HG03045 (cell line): ENCODE results near the gene TMEM117.

ENCODE experiments used
- ATAC-seq: cut with Tn5 transposase; IDR thresholded peaks from one replicate; pipeline ENCODE4 v1.9.1; 2021; ENCODE audit warnings: mild to moderate bottlenecking, moderate library complexity; ENCODE audit not compliant: unreplicated experiment

TMEM117 gene

DNA sequence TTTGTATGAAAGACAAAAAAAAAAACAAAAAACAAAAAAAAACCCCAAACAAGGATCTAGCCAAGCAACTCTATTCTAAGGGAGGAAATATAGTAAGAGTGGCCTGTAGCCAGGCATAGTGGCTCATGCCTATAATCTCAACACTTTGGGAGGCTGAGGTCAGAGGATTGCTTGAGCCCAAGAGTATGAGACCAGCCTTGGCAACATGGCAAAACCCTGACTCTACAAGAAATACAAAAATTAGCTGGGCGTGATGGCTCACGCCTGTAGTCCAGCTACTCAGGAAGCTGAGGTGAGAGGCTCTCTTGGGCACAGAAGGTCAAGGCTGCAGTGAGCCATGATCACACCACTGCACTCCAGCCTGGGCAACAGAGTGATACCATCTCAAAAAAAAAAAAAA lies 47.9 kb downstream of the TMEM117 start:
- ATAC-seq = no peak

DNA sequence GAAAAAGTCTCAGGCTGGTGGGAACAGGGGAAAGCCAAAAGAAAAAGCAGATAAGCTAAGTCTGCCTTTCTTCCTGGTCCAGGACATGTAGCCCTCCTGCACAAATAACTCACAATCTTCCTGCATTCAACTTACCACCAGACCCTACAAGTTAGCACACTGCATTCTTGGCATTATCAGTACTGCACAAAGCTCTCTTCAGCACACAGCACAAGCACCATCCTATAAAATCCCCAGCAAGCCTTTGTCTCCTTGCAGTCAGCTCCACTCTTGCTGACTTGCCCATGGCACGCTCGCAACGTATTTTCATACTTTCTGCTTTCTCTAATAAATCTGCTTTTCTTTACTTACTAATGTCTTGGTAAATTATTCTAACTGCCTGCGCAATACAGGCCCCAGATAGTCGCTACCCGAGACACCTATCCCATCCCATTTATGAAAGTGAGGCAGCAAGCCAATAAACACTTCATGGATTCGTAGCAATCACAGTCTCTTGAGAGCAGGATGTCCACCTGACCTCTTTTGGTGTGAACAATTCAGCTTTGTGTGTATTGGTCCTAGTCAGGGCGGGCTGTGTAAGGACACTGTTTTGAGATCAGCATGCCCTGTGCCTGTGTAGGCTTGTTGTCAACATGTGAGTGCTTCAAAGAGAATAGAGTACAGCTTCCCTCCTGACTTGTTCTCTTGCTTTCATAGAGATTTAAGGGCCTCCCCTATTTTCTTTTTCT lies 49.0 kb downstream of the TMEM117 start:
- ATAC-seq = no peak

DNA sequence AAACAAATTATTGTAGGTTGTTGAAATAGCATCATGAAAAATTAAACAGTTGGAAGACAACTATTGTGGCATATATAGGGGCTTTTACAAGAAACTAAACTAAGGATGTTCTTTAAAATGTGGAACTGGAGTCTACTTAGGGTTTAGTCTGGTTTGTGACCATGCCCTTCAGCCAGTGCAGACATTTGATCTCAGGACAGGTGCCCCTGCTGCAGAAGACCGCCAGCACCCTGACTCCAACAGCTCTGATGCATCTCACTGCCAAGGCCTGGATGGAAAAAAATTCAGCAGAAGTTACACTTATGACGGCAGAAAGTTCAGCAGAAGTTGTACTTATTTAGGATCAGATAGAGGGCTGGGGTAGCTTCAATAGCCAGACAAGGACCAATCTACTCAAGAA lies 51.5 kb downstream of the TMEM117 start:
- no peak for ATAC-seq

DNA sequence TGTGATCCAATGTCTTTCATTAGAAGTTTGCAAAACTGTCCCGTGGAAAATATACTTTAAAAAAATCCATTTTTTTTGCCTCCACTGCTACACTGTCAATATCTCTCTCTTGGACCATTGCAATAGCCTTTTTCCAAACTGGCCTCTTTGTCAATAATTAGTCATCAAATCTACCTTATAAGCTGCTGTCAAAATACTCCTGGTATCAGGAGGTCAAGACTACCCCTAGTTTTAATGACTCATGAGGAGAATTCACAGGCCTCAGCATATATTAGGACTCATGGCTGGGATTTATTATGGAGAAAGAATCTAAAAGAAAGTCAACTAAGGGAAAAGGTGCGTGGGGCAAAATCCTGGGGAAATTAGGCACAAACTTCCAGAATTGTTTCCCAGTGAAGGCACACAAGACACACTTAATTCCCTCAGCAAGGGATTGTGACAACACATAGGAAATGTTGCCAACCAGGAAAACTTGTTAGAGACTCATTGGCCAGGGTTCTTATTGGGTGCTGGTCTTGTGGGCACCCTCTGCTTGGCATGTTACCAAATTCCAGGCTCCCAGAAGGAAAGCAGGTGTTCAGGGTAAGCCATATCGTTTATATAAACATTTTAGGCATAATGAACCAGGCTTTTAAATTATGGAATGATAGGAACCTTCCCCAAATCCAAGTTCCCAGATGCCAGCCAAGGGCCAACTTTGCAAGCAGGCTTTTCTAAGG lies 56.1 kb downstream of the TMEM117 start:
- no peak for ATAC-seq

DNA sequence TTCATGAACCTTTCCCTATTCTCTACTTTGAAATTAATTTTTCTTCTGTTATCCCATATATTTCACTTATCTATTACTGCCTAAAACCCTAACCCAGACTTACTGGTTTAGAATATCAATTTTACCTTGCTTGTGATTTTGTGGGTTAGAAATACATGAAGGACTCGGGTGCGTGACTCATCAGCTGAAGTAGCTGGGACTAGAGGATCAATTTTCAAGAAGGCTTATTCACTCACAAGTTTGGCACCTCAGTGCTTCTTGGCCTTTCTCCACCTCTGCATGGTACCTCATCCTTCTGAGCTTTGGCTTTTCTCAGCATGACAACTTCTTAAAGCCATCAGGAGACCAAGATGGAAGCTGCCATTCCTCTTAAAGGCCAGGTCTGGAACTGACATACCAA lies 57.8 kb downstream of the TMEM117 start:
- ATAC-seq = no peak

DNA sequence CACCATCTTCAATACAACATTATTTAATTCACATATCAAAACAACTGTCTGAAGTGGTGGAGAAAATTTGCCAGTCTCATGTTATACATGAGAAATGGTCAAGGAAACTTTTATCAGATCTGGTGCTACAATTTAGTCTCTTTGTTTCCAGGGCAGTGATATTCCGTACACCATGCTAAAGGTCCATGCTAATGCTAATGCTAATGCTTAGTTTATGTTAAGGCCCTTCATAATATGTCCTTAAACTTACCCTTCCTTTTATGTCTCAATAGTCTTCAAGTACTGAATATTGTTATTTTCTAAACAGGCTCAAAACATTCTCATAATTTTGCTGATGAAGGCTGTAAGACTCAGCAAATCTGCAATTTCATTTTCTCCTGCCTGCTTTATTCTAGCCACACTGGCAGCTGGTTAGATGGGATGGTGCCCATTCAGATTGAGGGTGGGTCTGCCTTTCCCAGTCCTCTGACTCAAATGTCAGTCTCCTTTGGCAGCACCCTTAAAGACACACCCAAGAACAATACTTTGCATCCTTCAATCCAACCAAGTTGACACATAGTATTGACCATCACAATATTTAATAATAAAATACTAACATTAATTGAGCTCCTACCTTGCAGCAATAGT lies 59.8 kb downstream of the TMEM117 start:
- ATAC-seq = no peak

DNA sequence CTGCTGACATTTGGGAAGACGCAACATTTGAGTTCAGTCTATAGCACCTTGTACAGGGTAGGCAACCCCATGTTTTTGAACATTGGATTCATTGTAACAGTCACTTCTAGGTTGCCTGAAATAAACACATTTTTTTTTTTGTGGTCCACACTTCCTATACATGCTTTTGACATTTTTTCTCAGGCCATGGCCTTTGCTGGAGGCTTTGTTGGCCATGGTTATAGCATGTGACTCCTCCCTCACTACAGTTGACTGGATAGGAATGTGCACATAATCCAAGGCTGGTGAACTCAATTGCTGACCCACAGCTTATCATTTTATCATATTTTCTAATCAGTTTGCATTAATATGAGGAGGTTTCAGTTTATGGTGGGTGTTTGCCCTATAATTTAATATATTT lies 60.6 kb downstream of the TMEM117 start:
- ATAC-seq = no peak

DNA sequence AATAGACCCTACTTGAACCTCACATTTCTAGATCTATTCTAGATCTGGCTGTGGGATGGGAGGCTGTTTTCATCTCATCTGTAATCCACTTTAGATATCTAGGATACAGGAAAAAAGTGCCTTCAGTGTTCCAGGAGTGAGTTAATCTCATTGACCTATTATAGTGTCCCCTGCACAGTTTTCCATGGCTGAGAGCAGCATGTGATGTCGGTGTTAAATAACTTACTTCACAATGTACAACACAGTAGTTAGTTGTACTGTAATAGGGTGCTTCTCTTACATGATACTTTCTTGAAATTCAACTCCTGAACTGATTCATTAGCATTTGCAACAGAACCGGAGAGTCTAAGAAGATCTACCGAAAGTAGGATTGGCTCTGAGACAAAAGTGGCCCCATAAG lies 62.6 kb downstream of the TMEM117 start:
- ATAC-seq = no peak

DNA sequence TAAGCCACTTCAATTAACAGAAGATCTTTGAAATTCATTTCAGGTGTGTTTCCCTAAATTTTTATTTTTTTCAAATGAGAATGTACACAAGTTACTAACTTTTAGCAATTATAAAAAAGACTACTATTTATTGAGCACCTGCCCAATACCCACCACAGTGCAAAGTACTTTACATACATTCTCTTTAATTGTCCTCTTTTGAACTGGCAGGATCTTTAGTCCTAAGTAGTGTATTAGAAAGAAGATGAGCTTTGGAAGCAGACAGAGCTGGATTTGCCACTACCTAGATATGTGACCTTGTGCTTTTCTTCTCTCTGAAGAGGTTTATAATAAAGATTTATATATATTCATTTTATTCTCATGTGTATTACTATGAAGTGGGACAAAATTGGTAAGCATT lies 63.7 kb downstream of the TMEM117 start:
- no peak for ATAC-seq

DNA sequence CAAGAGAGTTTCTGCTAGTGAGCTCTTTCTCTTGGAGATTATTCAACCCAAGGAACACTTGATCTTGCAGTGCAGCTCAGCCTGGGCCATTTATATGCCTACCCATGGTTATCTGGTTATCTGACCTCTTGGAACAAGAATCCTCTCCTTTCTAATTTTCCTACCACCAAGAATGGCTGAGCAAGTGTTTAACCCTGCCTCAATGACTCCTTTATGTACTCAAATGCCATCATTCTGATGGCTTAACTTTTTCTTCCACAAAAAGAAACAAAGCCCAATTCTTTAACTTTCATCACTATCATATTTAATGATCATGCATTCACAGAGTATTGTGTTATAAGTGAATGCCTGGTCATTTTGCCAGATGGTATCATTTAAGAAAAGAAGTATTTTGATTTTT lies 67.8 kb downstream of the TMEM117 start:
- ATAC-seq = no peak

DNA sequence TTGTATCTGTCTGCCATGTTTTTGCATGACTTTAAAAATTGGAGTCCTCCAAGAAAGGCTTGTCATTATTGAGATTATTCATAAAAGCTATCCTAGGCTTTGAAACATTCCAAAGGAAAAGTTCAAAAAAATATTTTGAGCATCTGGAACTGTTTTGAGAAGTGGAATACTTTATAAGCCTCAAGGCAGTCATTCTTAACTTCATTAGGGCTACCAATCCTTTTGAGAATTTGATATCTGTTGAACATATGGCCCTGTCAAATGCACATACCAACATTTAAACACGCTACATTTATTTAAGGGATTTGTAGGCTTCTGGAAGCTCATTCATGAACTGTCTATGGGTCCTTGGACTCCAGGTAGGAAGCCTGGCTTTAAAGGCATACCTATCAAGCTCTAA lies 77.0 kb downstream of the TMEM117 start:
- ATAC-seq = no peak

DNA sequence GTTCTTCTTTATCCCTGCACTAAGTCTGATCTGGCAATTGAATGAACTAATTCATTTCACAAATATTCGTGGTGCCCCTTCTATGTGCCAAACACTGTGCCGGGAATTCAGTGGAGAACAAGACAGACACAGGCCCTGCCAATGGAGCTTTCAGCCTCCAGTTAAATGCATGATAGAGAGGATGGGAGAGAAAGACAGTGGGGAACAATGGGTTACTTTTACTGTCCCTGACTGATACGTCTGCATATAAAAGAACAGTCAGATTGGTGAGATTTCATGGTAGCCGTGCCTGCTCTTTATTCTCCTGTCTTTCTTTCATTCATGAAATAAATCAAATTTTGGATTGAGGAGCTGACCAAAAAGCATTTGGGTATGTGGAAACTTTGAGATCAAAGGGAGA lies 78.5 kb downstream of the TMEM117 start:
- ATAC-seq = no peak

DNA sequence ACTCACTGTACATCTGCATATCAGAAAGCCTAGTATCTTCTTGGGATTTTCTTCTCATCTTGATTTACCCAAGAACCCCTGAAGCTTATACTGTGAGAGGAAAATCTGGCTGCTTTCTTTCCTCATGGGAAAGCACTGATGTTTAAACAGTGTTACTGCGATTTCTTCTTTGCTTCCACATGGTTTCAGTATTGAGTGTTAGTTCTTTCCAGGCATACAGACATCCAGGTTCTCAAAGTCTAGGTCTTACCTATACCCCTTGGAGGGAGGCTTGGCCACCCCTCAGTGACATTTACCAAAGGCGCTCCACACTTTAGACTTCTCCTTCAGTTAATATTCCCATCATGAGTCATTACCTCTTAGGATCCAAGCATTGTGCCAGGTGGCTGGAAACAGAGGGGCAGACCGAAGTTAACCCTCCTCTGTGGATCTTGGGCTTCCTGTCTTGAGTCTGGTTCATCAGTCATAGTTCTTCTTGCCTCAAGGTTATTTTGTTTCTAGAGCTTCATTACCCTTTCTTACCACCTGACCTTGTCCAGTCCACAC lies 79.1 kb downstream of the TMEM117 start:
- no peak for ATAC-seq

DNA sequence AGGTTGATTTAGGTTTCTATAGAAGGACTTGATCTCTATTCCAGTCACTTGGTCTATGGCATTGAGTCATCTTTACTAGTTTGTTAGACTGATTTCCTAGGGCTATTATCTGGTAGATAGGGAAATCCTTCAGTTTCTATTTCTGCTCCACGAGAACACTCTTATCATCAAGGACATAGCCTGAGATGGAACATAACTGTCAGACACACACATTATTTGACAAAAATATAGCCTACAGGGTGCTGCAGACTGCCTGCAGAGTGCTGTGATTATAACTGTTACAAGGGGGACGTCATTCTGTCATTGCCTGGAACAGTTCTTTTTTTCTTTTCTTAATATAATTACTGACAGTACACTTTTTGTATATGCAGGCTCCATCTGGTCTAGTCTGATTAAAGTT lies 82.0 kb downstream of the TMEM117 start:
- no peak for ATAC-seq

DNA sequence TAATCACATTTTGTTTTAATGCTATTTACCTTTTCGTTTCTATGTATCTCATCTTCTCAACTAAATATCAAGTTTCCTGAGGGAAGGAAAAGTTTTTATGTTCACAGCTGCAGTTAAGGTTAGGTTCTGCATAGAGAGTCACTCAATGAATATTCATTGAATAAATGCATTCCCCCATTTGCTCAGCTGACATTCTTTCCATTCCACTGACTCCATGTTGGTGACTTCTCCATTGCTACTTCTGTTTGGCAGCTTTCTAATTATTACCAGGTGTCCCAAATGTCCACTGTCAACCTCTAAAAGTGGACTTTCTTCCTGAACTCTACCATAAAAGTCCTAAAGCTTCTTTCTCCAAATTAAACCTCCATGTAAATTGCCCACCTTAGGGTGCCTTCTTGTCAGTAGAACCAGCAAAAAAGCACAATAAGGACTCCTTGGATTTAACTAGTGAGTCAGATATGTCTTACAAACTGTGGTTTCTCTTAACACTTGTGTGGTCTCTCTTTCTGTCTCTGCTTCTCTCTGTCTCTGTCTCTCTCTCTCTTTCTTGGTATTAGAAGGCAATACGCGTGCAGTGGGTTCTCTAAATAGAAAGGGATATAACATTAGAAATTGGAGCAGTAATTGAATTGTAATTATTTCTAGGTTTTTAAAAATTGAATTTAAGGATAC lies 85.9 kb downstream of the TMEM117 start:
- ATAC-seq = no peak

DNA sequence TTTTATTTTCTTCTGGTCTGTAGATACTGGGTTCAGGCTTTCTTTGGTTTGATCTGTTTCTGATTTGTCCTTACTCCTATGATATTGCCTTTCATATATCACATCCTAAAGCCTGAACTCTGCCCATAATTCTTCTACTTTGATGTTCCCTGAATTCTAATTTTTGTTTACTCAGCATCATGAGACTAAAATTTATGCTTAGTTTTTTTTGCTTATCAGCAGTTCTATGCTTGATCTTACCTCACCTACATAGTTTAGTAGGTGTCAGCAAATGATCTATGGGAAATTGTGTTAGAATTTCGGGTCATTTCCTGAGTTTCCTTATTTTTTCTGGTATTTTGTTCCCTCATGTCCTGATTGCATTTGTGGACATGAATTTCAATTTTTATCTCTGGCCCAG lies 94.2 kb downstream of the TMEM117 start:
- ATAC-seq = no peak

DNA sequence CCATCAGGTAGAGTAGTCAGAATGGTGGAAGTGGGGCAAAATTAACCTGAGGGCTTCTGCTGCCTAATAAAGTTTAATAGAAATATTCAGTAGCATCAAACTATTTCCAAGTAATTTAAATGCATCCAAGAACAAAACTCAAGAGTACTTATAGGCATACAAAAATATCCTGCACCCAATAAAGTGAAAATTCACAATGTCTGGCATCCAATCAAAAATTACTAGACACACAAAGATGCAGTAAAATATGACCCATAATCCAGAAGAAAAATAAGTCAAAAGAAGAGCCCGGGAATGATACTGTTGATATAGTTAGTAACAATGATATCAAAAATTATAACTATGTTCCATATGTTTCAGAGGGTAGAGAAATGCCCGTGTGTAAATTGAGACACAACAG lies 95.3 kb downstream of the TMEM117 start:
- no peak for ATAC-seq

DNA sequence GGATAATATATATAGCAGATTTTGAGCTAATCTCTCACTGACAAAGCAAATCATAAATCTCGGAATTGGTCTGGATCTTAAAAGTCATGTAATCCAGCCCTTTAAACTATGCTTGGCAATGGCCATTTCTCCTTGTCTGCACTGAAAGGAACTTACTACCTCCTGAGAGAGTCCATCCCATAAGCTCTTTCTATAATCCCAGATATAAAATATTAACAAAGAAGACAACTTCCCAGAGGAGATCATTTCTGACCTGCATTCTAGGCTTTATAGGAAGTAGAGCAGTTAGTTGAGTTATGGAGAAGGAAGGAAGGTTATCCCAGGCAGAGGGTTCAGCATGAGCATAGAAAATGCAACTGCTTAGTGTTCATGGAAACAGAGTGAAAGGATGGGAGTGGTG lies 99.7 kb downstream of the TMEM117 start:
- no peak for ATAC-seq

DNA sequence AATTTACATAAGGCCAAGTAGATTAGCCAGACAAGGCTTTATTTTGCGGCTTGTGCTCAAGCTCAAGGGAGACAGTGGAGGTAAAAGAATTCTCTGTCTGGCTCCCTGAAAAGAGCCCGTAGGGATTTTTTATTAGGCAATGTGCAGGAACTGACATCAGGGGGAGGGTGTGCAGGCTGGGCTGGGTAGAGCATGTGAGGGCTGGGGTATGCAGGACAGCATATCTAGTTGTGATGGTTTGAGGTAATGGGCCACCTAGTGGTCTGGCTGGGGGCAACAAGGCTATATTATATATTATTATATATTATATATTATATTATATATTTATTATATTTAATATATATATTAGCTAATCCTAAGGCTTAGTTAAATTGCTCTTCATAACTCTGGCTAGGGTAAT lies 102.1 kb downstream of the TMEM117 start:
- no peak for ATAC-seq

DNA sequence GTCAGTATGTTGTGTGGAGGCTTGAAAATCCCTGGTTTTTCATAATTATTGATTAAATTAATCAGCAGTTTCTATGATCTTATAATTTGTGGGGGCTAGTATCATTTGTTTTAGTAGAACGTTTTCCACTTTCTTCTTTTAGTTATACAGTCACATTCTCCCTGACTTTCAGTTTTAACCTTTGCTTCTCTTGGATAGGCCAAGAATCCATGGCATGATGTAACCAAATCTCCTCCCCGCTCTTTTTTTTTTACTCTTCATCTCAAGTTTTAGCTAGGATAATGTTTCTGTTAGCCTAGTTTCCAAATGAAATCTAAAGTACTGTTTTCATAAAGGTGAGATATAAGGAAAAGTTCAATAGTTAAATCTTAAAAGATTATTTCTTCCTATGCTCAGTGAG lies 106.5 kb downstream of the TMEM117 start:
- ATAC-seq = no peak

DNA sequence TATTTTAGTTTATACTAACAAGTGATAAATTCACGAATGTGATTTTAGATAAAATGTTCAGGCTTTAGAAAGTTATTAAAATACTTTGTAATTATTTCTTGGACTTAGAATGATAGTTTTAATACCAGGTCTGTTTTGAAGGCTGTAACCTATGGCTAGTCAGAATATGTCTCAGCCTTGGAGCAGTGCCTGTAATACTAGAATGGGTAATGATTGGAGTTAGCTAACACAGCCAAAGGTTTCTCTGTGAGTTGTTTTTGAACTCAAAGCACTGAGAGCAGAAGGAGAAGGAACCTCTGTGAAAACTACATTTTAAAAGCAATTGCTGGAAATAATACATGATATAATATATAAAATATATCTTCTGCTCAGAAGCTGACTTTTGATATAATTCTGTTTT lies 110.1 kb downstream of the TMEM117 start:
- ATAC-seq = no peak
